NCI-H187 treated with DMSO at 0.1 percent for 48 hours (cell line): ENCODE results near the gene MUC7.
"Not testable (repeated sequence)": the region's sequence is repeated elsewhere in the genome, so short reads cannot be mapped to it uniquely, and the experiment has no call there.

Source experiments
- DNase-seq: peaks from one replicate; lab custom pipeline; 2025; lab: John Stamatoyannopoulos, UW

Gene MUC7

GRCh38 chr4:70471897-70472296 lies at the start of gene MUC7:
Gene MUC7, plus strand, starts transcription at chr4:70472197. Its CDS starts 1,825 bp downstream, at chr4:70474022.
- no peak for DNase-seq

- no peak for DNase-seq
Observed at GRCh38 chr4:70425306-70425705, 46.7 kb upstream of the MUC7 start.

- DNase-seq: no peak
Observed at GRCh38 chr4:70426789-70427188, 45.2 kb upstream of the MUC7 start.

- no peak for DNase-seq
Observed at GRCh38 chr4:70437197-70437596, 34.8 kb upstream of the MUC7 start.

GRCh38 chr4:70442474-70442873 lies 29.5 kb upstream of the MUC7 start:
- DNase-seq: no peak

- DNase-seq: no peak
Observed at GRCh38 chr4:70443329-70443728, 28.7 kb upstream of the MUC7 start.

- no peak for DNase-seq
Observed at GRCh38 chr4:70449220-70449619, 22.8 kb upstream of the MUC7 start.

- DNase-seq: no peak
Observed at GRCh38 chr4:70452946-70453345, 19.1 kb upstream of the MUC7 start.

- DNase-seq: no peak
Observed at GRCh38 chr4:70463335-70463734, 8.7 kb upstream of the MUC7 start.

- DNase-seq: no peak
Observed at GRCh38 chr4:70473679-70474078, 1.7 kb downstream of the MUC7 start.

- DNase-seq: no peak
Observed at GRCh38 chr4:70488748-70489147, 16.8 kb downstream of the MUC7 start.

GRCh38 chr4:70496231-70496630 lies 24.2 kb downstream of the MUC7 start:
- DNase-seq: no peak

GRCh38 chr4:70501838-70502237 lies 29.8 kb downstream of the MUC7 start:
- not testable (repeated sequence) for DNase-seq

GRCh38 chr4:70504733-70505132 lies 32.7 kb downstream of the MUC7 start:
- DNase-seq: no peak

GRCh38 chr4:70505151-70505748 lies 33.3 kb downstream of the MUC7 start:
- DNase-seq: no peak

GRCh38 chr4:70508801-70509200 lies 36.8 kb downstream of the MUC7 start:
- no peak for DNase-seq

- DNase-seq: no peak
Observed at GRCh38 chr4:70511365-70511764, 39.4 kb downstream of the MUC7 start.

GRCh38 chr4:70515367-70516250 lies 43.6 kb downstream of the MUC7 start:
- no peak for DNase-seq

- DNase-seq: no peak
Observed at GRCh38 chr4:70518269-70518668, 46.3 kb downstream of the MUC7 start, which contains the start of gene AMTN. Gene AMTN, plus strand, starts transcription at chr4:70518569. Its CDS starts 209 bp downstream, at chr4:70518778.

GRCh38 chr4:70518716-70519115 lies 46.7 kb downstream of the MUC7 start:
- DNase-seq: no peak

- no peak for DNase-seq
Observed at GRCh38 chr4:70522626-70523025, 50.6 kb downstream of the MUC7 start.

- no peak for DNase-seq
Observed at GRCh38 chr4:70530997-70531396, 59.0 kb downstream of the MUC7 start.

GRCh38 chr4:70531981-70532380 lies 60.0 kb downstream of the MUC7 start:
- no peak for DNase-seq
